C4-2B (cell line): ENCODE data around the gene GMNN.
A peak's percentile ranks its signal among the peaks of the same experiment; 100 is the strongest.

Experiments used
- H3K27ac ChIP-seq: fragments of 450-650 bp; 2 replicates; pipeline ENCODE4 v1.5.1; 2017
- ZFX ChIP-seq: fragments of 450-650 bp; IDR thresholded peaks from 2 replicates; pipeline ENCODE4 v1.6.1; 2017
- TF ChIP-seq, protein P1 (sequence below): fragments of 450-650 bp; conservative IDR thresholded peaks from 2 replicates; pipeline ENCODE4 v1.5.1; 2017; ENCODE audit warnings: mild to moderate bottlenecking

Gene GMNN

DNA sequence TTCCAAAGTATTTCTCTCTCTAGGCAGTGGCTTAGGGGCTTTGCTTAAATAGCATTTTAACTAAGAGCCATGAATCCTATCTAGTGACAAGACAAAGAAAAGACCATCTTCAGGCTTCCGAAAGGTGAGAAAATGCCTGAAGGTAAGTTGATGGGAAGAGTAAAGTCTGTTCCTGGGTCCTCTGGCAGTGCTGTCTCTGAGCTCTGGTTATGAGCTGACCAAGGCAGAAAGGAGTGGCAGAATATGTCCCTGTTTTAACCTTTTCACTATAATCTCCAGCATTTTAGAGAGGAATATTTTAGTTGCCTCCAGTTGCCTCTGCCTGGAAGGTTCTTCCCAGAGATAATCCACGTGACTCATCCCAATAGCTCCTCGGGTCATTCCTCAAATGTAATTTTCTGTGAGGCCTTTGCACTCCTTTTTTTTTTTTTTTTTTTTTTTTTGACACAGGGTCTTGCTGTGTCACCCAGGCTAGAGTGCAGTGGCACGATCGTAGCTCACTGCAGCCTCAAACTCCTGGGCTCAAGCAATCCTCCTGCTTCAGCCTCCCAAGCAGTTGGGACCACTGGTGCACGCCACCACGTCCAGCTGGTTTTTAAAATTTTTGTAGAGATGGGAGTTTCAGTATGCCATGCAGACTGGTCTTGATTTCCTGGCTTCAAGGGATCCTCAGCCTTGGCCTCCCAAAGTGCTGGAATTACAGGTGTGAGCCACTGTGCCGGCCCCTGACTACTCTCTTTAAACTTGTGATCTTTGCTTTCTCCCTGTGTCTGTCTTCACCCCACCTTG lies 27.7 kb downstream of the GMNN start:
- no peak for TF ChIP-seq ZFX
- TF ChIP-seq, protein P1, sequence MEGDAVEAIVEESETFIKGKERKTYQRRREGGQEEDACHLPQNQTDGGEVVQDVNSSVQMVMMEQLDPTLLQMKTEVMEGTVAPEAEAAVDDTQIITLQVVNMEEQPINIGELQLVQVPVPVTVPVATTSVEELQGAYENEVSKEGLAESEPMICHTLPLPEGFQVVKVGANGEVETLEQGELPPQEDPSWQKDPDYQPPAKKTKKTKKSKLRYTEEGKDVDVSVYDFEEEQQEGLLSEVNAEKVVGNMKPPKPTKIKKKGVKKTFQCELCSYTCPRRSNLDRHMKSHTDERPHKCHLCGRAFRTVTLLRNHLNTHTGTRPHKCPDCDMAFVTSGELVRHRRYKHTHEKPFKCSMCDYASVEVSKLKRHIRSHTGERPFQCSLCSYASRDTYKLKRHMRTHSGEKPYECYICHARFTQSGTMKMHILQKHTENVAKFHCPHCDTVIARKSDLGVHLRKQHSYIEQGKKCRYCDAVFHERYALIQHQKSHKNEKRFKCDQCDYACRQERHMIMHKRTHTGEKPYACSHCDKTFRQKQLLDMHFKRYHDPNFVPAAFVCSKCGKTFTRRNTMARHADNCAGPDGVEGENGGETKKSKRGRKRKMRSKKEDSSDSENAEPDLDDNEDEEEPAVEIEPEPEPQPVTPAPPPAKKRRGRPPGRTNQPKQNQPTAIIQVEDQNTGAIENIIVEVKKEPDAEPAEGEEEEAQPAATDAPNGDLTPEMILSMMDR: no peak
- H3K27ac ChIP-seq: peak overlapping the region; percentile 53

GRCh38 chr6:24807584-24807983 lies 32.8 kb downstream of the GMNN start:
- no peak overlapping the region for H3K27ac ChIP-seq
- TF ChIP-seq ZFX: no peak
- TF ChIP-seq, protein P1: no peak

- TF ChIP-seq ZFX: no peak
- TF ChIP-seq, protein P1: no peak
- H3K27ac ChIP-seq: no peak overlapping the region
These were observed 35.0 kb downstream of the GMNN start for GRCh38 chr6:24809728-24810127.

DNA sequence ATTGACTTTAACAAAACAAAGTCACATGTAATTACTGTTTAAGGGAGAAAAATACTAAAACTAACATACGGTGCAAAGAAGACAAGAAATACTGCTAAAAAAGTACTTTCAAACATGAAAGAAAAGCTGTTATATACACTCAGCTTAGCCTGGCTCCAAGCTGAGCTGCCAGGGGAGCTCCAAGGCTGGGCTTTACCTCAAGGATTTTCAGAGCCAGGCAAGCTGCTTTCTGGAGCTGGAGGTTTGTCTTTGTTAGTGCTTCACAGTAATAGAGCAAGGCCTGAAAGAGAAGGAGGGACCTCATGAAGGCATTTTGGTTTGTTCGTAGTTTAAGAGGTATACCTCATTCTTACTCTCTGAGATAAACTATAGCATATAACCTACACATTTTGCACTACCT lies 43.6 kb downstream of the GMNN start:
- H3K27ac ChIP-seq: no peak overlapping the region
- TF ChIP-seq, protein P1: no peak
- no peak for TF ChIP-seq ZFX

GRCh38 chr6:24821860-24822444 lies 47.2 kb downstream of the GMNN start:
- TF ChIP-seq, protein P1: no peak
- TF ChIP-seq ZFX: no peak
- no peak overlapping the region for H3K27ac ChIP-seq

DNA sequence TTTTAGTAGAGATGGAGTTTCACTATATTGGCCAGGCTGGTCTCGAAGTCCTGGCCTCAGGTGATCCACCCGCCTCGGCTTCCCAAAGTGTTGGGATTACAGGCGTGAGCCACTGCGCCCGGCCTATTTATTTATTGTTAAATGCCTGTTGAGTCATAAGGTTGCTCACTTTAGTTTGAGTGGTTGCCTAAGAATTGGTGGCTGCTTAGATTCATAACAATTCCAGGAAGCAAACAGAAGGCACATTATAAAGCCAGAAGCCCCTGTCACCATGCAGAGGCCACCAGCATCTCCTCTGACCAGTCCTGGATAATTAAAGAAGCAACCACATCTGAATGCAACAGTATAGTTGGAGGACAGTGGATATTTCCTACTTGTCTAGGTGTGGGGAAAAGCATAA lies 48.0 kb downstream of the GMNN start:
- no peak overlapping the region for H3K27ac ChIP-seq
- TF ChIP-seq ZFX: no peak
- TF ChIP-seq, protein P1: no peak

DNA sequence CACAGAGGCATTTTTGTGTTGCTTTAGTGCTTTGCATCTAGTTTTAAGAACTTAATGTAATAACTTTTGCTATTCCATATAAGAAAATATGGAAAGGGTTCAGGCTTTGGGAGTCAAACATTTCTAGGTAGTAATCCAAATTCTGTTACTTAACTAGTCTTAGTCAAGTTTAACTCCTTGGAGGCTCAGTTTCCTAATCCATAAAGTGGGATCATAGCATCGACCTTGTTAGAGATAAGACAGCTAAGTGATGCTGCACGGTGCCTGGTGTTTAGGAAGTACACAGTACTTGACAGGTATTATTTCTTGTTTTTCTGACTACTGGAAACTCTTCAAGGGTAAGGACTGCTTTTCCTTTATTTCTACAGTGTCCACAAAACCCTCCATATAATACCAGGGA lies 48.4 kb downstream of the GMNN start:
- H3K27ac ChIP-seq: no peak overlapping the region
- TF ChIP-seq ZFX: no peak
- TF ChIP-seq, protein P1: no peak
